K562 (cell line): Measurements from ENCODE around the gene S100A8. TPM values are rescaled to one million over a fixed set of nuclear protein-coding genes. Genes with fewer than 3 reads are reported as not detected.

Experiments
- BHLHE40 ChIP-seq: IDR thresholded peaks from 2 replicates; pipeline ENCODE4 v1.6.1; 2011; ENCODE audit warnings: low read length, improper control_type of control experiment
- ESRRB ChIP-seq: fragments of 250-450 bp; sonication (Bioruptor Pico); IDR thresholded peaks from 2 replicates; pipeline ENCODE4 v1.5.0; 2020; ENCODE audit warnings: mild to moderate bottlenecking, moderate library complexity, borderline replicate concordance
- NCOA4 ChIP-seq: fragments of 450-650 bp; IDR thresholded peaks from 2 replicates; pipeline ENCODE4 v1.6.1; 2018; ENCODE audit warnings: mild to moderate bottlenecking; ENCODE audit not compliant: partially characterized antibody
- NR3C1 ChIP-seq: sonication (generic); formaldehyde crosslinking; IDR thresholded peaks from 2 replicates; pipeline ENCODE4 v1.8.1; 2022; ENCODE audit warnings: missing genetic modification reagents
- PCBP2 ChIP-seq: fragments of 200-400 bp; formaldehyde crosslinking; IDR thresholded peaks from 2 replicates; pipeline ENCODE4 v1.6.1; 2018; ENCODE audit warnings: low read length, low read depth, mild to moderate bottlenecking, moderate library complexity; ENCODE audit not compliant: poor library complexity, severe bottlenecking
- SRSF1 ChIP-seq: fragments of 200-400 bp; formaldehyde crosslinking; IDR thresholded peaks from 2 replicates; pipeline ENCODE4 v1.6.1; 2017; ENCODE audit warnings: mild to moderate bottlenecking, low read depth, low read length, moderate library complexity
- TAF15 ChIP-seq: fragments of 200-400 bp; formaldehyde crosslinking; IDR thresholded peaks from 2 replicates; pipeline ENCODE4 v1.6.1; 2017; ENCODE audit warnings: mild to moderate bottlenecking, low read depth, low read length, moderate library complexity
- UBTF ChIP-seq, 2 experiments: IDR thresholded peaks; 2 replicates each; pipeline ENCODE4 v1.6.1; 2012; ENCODE audit warnings: improper control_type of control experiment in 2 of 2, low read depth in 2 of 2, low read length in 2 of 2, borderline replicate concordance in 1 of 2
- ZNF644 ChIP-seq: fragments of 200-800 bp; sonication (Bioruptor generic); IDR thresholded peaks from 2 replicates; pipeline ENCODE4 v1.6.1; 2016; ENCODE audit warnings: low read depth, missing genetic modification characterization, missing compliant biosample characterization
- ZNF655 ChIP-seq: fragments of 250-450 bp; sonication (Bioruptor Pico); IDR thresholded peaks from 2 replicates; pipeline ENCODE4 v1.5.0; 2021
- polyA plus RNA-seq, 8 experiments: library from polyadenylated mRNA; depleted of rRNA in 4 of 8; stranded (reverse) in 5 of 8; unstranded in 3 of 8; fragments of >200 nt; fragmentation: Nextera tagmentation in 2 of 8; fragmentation: Illumina TruSeq in 1 of 8; extraction: Ambion mirVana in 2 of 8; extraction: Trizol in 1 of 8; gene quantifications; 2 replicates each; pipeline versions ENCODE4 v1.2.1 to v1.2.3, GENCODE V29; 2011 to 2014; ENCODE audit warnings: inconsistent platforms in 1 of 8, missing spikeins in 1 of 8
- total RNA-seq, 7 experiments: library from RNA; depleted of rRNA in 6 of 7; stranded (reverse); fragments of >200 nt in 6 of 7; fragmentation: Illumina TruSeq in 2 of 7; extraction: Trizol in 2 of 7; gene quantifications; 2 replicates each; pipeline versions ENCODE4 v1.2.1 to v1.2.3, GENCODE V29; 2011 to 2021; ENCODE audit warnings: low replicate concordance in 1 of 7
- TF ChIP-seq, protein P1 (sequence below): fragments of 450-650 bp; IDR thresholded peaks from 2 replicates; pipeline ENCODE4 v1.6.1; 2016
- TF ChIP-seq, protein P2 (sequence below): fragments of 200-800 bp; sonication (Bioruptor generic); IDR thresholded peaks from 2 replicates; pipeline ENCODE4 v1.6.1; 2017; ENCODE audit warnings: missing genetic modification characterization, missing compliant biosample characterization
- TF ChIP-seq, protein P3 (sequence below): sonication (generic); formaldehyde crosslinking; IDR thresholded peaks from 2 replicates; pipeline ENCODE4 v1.8.1; 2023; ENCODE audit warnings: missing genetic modification reagents, mild to moderate bottlenecking, borderline replicate concordance

Gene S100A8
- total and polyA plus RNA-seq, 9 of the 15 experiments (the other 6 are each of a cell fraction or from before 2014, with no cell fraction given), result 0.15 to 0.60 TPM; not detected in 7

DNA sequence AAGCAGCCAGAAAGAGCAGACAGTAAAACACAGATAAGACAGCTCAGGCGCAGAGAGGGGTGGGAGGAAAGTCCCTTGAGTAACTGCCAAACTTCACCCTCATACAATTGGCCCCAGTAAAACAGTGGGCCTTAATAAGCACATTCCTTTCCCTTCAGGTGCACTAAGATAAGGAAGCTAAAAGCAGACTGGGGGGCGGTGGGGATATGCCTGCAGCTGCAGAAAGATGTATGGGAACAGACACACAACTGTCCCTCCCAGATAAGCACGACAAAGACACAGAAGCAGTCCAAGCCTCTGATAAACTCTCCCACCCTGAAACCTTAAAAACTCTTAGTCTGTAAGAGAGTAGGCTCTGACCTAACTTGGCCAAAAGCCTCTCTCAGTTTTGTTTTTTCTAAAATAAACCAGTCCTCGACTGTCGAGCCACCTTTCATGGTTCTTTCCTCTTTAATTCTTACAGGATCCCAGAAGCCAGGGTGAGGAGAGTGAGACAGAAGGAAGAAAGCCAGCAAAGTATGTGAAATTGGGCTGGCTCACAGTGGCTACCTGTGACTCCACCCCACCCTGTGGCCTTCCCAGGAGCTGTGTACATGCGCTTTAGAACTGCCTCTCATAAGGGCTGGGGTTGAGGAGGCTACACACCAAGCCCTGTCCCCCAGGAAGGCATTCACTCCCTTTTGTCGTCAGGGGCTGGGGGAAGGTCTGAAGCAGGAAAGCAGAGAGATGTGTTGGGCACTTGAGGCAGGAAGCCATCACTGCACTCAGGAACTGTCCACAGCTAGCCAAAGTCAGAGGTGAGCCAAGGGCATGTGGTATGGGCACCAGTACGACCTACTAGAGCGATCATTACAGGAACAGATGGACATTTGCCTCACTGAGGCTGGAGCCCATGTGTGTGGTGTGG, 46.8 kb downstream of the S100A8 start (continued):
- TF ChIP-seq ESRRB (CRISPR knock-in tag), result no peak; the same call in 1 of the 2 replicates
- TF ChIP-seq, protein P1, sequence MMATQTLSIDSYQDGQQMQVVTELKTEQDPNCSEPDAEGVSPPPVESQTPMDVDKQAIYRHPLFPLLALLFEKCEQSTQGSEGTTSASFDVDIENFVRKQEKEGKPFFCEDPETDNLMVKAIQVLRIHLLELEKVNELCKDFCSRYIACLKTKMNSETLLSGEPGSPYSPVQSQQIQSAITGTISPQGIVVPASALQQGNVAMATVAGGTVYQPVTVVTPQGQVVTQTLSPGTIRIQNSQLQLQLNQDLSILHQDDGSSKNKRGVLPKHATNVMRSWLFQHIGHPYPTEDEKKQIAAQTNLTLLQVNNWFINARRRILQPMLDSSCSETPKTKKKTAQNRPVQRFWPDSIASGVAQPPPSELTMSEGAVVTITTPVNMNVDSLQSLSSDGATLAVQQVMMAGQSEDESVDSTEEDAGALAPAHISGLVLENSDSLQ, result peak; percentile 54
- peak; percentile 99 for TF ChIP-seq ZNF644 (tag)
- peak; percentile 94 for TF ChIP-seq NCOA4
- no peak for TF ChIP-seq NR3C1 (CRISPR knock-in tag)
- TF ChIP-seq, protein P2, sequence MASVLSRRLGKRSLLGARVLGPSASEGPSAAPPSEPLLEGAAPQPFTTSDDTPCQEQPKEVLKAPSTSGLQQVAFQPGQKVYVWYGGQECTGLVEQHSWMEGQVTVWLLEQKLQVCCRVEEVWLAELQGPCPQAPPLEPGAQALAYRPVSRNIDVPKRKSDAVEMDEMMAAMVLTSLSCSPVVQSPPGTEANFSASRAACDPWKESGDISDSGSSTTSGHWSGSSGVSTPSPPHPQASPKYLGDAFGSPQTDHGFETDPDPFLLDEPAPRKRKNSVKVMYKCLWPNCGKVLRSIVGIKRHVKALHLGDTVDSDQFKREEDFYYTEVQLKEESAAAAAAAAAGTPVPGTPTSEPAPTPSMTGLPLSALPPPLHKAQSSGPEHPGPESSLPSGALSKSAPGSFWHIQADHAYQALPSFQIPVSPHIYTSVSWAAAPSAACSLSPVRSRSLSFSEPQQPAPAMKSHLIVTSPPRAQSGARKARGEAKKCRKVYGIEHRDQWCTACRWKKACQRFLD (CRISPR knock-in tag), result peak; percentile 99
- TF ChIP-seq ZNF655 (CRISPR knock-in tag), result no peak
- TF ChIP-seq PCBP2, result no peak
- peak; percentile 79 for TF ChIP-seq BHLHE40
- TF ChIP-seq TAF15, result no peak
- no peak for TF ChIP-seq UBTF (IDR thresholded peaks at IDR 0.05; ENCODE audit: borderline replicate concordance in 1 of 2, low read depth in 2 of 2, low read length in 2 of 2)
- TF ChIP-seq, protein P3, sequence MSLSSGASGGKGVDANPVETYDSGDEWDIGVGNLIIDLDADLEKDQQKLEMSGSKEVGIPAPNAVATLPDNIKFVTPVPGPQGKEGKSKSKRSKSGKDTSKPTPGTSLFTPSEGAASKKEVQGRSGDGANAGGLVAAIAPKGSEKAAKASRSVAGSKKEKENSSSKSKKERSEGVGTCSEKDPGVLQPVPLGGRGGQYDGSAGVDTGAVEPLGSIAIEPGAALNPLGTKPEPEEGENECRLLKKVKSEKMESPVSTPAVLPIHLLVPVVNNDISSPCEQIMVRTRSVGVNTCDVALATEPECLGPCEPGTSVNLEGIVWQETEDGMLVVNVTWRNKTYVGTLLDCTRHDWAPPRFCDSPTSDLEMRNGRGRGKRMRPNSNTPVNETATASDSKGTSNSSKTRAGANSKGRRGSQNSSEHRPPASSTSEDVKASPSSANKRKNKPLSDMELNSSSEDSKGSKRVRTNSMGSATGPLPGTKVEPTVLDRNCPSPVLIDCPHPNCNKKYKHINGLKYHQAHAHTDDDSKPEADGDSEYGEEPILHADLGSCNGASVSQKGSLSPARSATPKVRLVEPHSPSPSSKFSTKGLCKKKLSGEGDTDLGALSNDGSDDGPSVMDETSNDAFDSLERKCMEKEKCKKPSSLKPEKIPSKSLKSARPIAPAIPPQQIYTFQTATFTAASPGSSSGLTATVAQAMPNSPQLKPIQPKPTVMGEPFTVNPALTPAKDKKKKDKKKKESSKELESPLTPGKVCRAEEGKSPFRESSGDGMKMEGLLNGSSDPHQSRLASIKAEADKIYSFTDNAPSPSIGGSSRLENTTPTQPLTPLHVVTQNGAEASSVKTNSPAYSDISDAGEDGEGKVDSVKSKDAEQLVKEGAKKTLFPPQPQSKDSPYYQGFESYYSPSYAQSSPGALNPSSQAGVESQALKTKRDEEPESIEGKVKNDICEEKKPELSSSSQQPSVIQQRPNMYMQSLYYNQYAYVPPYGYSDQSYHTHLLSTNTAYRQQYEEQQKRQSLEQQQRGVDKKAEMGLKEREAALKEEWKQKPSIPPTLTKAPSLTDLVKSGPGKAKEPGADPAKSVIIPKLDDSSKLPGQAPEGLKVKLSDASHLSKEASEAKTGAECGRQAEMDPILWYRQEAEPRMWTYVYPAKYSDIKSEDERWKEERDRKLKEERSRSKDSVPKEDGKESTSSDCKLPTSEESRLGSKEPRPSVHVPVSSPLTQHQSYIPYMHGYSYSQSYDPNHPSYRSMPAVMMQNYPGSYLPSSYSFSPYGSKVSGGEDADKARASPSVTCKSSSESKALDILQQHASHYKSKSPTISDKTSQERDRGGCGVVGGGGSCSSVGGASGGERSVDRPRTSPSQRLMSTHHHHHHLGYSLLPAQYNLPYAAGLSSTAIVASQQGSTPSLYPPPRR (CRISPR knock-in tag), result peak; percentile 97; the same call in 1 of the 2 replicates
- TF ChIP-seq SRSF1, result no peak
